ENCODE data around the gene GOLGA1.

The GOLGA1 gene

GRCh38 chr9:124834591-124834990 is 106.3 kb downstream of the GOLGA1 start:
- DNase-seq (ENCODE audit: low spot score): no peak

- DNase-seq (ENCODE audit: low spot score): no peak
Measured at GRCh38 chr9:124831642-124832364, 109.1 kb downstream of the GOLGA1 start.

- DNase-seq (ENCODE audit: low spot score): no peak
Measured at GRCh38 chr9:124830593-124830992, 110.3 kb downstream of the GOLGA1 start.

- DNase-seq (ENCODE audit: low spot score): no peak
Measured at GRCh38 chr9:124829334-124829669, 111.6 kb downstream of the GOLGA1 start.

- no peak for DNase-seq (ENCODE audit: low spot score)
Measured at GRCh38 chr9:124828489-124829333, 112.2 kb downstream of the GOLGA1 start.
